Measurements from ENCODE around the gene ARSD.
"Not testable (repeated sequence)": the region's sequence is repeated elsewhere in the genome, so short reads cannot be mapped to it uniquely, and the experiment has no call there.

Gene ARSD

DNA sequence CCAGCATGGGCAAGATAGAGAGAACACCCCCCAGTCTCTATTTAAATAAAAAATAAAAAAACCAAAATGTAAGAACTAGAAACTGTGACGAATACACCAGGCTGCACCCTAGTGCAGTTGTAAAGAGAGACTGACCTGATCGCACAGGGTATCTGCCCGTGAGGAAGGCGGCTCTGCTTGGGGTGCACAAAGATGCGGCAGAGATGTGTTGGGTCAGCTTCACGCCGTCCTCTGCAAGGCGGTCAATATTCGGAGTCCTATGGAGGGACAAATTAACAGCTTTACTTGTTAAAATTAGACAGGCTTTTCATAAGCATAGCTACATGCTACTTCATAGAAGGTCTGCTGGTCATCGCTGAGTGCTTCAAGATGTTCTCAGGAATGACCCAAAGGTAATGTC lies 26.1 kb upstream of the ARSD start:
- no peak overlapping the region for H3K4me3 ChIP-seq (ENCODE audit: low read depth, low read length)
- no peak for DNase-seq (ENCODE audit: low read depth)
- TF ChIP-seq, protein P1, sequence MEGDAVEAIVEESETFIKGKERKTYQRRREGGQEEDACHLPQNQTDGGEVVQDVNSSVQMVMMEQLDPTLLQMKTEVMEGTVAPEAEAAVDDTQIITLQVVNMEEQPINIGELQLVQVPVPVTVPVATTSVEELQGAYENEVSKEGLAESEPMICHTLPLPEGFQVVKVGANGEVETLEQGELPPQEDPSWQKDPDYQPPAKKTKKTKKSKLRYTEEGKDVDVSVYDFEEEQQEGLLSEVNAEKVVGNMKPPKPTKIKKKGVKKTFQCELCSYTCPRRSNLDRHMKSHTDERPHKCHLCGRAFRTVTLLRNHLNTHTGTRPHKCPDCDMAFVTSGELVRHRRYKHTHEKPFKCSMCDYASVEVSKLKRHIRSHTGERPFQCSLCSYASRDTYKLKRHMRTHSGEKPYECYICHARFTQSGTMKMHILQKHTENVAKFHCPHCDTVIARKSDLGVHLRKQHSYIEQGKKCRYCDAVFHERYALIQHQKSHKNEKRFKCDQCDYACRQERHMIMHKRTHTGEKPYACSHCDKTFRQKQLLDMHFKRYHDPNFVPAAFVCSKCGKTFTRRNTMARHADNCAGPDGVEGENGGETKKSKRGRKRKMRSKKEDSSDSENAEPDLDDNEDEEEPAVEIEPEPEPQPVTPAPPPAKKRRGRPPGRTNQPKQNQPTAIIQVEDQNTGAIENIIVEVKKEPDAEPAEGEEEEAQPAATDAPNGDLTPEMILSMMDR (conservative IDR thresholded peaks at IDR 0.05; ENCODE audit: low read depth, low read length): no peak

- DNase-seq (ENCODE audit: low read depth): no peak
- TF ChIP-seq, protein P1 (conservative IDR thresholded peaks at IDR 0.05; ENCODE audit: low read depth, low read length): no peak
These were observed 25.4 kb upstream of the ARSD start for GRCh38 chrX:2954541-2954940.

GRCh38 chrX:2937942-2938341 lies 8.8 kb upstream of the ARSD start:
- H3K4me3 ChIP-seq (ENCODE audit: low read depth, low read length): not testable (repeated sequence)

More at GRCh38 chrX:2954541-2954940, 25.4 kb upstream of the ARSD start:
- no peak overlapping the region for H3K4me3 ChIP-seq (ENCODE audit: low read depth, low read length)

GRCh38 chrX:2934715-2935710 lies 5.9 kb upstream of the ARSD start:
- no peak overlapping the region for H3K4me3 ChIP-seq (ENCODE audit: low read depth, low read length)
- no peak for DNase-seq (ENCODE audit: low read depth)
- TF ChIP-seq, protein P1 (conservative IDR thresholded peaks at IDR 0.05; ENCODE audit: low read depth, low read length): no peak

More at GRCh38 chrX:2937942-2938341, 8.8 kb upstream of the ARSD start:
- not testable (repeated sequence) for DNase-seq (ENCODE audit: low read depth)

DNA sequence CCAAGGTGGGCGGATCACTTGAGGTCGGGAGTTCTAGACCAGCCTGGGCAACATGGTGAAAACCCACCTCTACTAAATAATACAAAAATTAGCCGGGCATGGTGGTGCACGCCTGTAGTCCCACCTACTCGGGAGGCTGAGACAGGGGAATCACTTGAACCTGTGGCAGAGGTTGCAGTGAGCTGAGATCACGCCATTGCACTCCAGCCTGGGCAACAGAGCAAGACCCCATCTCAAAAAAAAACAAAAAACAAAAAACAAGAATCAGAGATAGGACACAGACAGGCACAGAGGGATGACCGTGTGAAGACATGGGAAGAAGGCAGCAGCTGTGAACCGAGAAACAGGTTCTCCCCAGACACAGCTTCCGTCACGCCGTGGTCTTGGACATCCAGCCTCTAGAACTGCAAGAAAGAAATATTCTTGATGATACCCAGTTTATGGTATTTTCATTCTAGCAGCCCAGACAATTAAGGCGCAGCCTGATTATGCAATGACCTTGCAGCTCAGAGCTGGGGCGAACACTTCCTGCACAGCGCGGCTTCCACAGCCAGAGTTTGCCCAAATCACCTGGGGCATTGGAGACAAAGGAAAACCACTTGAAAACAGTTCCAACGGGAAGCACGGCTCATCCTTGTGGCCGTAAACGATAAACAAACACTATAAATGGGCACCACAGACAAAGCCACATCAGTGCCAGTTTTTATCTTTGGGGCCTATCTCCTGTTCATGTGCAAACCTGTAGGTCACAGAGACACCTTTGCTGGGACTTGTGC lies 4.2 kb upstream of the ARSD start:
- DNase-seq (ENCODE audit: low read depth): no peak
- H3K4me3 ChIP-seq (ENCODE audit: low read depth, low read length): no peak overlapping the region
- TF ChIP-seq, protein P1 (conservative IDR thresholded peaks at IDR 0.05; ENCODE audit: low read depth, low read length): no peak

DNA sequence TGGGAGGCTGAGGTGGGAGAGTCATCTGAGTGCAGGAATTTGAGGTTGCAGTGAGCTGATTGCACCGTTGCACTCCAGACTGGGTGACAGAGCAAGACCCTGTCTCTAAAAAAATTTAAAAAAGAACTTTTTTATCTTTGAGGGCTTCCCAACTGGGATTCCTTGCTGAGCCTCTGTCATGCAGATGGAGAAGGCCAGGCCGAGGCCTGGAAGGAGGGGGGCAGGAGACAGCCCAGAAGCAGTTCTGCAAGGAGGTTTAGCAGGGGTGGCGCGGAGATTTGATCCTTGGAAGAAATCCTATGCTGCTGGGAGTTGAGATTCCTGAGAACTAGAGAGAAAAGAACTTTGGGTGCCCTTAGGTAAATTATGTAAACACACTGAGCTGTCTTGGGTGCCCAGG lies 2.5 kb upstream of the ARSD start:
- no peak overlapping the region for H3K4me3 ChIP-seq (ENCODE audit: low read depth, low read length)
- DNase-seq (ENCODE audit: low read depth): no peak
- TF ChIP-seq, protein P1 (conservative IDR thresholded peaks at IDR 0.05; ENCODE audit: low read depth, low read length): no peak

DNA sequence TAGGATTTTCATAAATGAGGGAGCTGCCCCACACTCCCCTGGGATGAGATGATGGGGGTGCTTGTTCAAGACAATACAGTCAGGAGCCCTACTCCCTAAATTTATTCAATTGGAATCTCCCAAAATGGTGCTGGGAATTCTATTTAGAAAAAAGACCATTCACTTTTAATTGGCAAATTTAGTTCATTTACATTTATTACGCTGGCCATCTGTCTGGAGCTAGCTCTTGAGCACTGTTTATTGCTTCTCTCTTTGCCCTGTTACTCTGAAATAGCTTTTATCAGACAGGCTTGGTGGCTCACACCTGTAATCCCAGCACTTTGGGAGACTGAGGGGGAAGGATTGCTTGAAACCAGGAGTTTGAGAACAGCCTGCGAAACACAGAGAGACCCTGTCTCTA lies 2.0 kb upstream of the ARSD start:
- TF ChIP-seq, protein P1 (conservative IDR thresholded peaks at IDR 0.05; ENCODE audit: low read depth, low read length): no peak
- no peak overlapping the region for H3K4me3 ChIP-seq (ENCODE audit: low read depth, low read length)
- DNase-seq (ENCODE audit: low read depth): no peak

All from choroid plexus epithelial cell (primary cell).